ENCODE data around the gene EPAS1.

DNA sequence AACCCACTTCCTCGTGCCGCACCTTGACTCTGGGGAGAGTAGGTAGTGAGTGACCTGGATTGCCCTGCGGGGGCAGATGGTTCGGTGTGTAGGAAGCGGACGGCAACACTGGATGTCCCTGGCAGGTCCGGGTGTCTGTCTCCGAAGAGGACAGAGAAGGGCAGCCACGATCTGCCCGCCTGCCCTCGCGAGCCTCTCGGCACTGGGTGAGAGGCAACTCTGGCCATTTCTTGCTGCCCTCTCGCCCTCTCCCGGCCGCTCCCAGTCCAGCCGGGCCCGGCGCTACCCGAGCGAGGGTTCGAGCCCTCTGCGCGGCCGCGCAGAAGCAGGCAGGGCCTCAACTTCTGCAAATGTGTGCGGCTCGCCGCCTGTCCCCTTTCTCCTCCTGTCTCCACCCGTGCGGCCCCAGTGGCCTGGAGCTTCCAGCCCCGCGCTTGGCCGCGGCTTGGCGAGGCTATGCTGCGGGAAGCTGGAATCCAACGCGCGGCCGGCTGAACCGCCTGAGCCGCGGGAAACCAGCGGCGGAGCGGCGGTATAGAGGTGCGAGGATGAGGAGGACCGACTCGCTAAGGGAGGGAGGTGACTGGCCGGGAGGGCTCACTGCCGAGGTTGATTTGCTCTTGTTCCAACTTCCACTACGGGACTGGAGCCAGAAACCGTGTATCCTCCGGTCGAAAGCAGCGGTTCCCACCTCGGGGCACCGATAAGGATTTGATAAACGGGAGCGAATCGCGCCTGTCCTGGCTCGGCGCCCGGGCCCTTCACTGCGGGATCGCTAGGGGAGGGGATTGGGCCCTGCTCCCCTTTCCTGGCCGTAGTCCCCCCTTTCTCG is 1.5 kb downstream of the EPAS1 start:
- TF ChIP-seq CTCF (IDR thresholded peaks at IDR 0.05) (no peak), POLR2A (IDR thresholded peaks at IDR 0.05) (no peak)
